Activated CD8-positive, alpha-beta T cell treated with anti-CD3 and anti-CD28 coated beads, Interleukin-2, amount 10 ng/mL, durations not matched to agents 7 days and 5 days (primary cell): ENCODE measurements around the gene ATRNL1. TPM values are rescaled to one million over a fixed set of nuclear protein-coding genes. Genes with fewer than 3 reads are reported as not detected.
"Not testable (repeated sequence)": the region's sequence is repeated elsewhere in the genome, so short reads cannot be mapped to it uniquely, and the experiment has no call there.

ENCODE experiments used
- ATAC-seq: fragments of 150-1000 bp; cut with Tn5 transposase; one replicate; pipeline ENCODE4 v1.10.0; 2021; ENCODE audit warnings: moderate library complexity
- CTCF ChIA-PET: fragments of 350-600 bp; sonication (Branson Sonifier 250); formaldehyde crosslinking; loops from one replicate; lab custom pipeline; 2021; ENCODE audit warnings: antibody characterized with exemption; lab: Charles Lee
- POLR2A ChIA-PET: fragments of 350-600 bp; sonication (Branson Sonifier 250); formaldehyde crosslinking; loops from one replicate; lab custom pipeline; 2021; ENCODE audit warnings: antibody characterized with exemption; lab: Charles Lee
- DNase-seq: peaks from one replicate; pipeline ENCODE4 v3.0.0-alpha.2; 2020
- H3K27ac Mint-ChIP-seq: one replicate; pipeline ENCODE4 v1.8.0; 2021; ENCODE audit warnings: mild to moderate bottlenecking, mixed read lengths
- H3K27me3 Mint-ChIP-seq: one replicate; pipeline ENCODE4 v1.8.0; 2021; ENCODE audit warnings: low read depth, mixed read lengths
- H3K36me3 Mint-ChIP-seq: one replicate; pipeline ENCODE4 v1.8.0; 2021; ENCODE audit warnings: low read depth, mixed read lengths
- H3K4me1 Mint-ChIP-seq: one replicate; pipeline ENCODE4 v1.8.0; 2021; ENCODE audit warnings: low read depth, mixed read lengths
- H3K4me3 Mint-ChIP-seq: one replicate; pipeline ENCODE4 v1.8.0; 2021; ENCODE audit warnings: mild to moderate bottlenecking, mixed read lengths
- H3K9me3 Mint-ChIP-seq: one replicate; pipeline ENCODE4 v1.8.0; 2022; ENCODE audit warnings: mixed read lengths; ENCODE audit not compliant: insufficient read depth
- total RNA-seq, 2 experiments: library from RNA; stranded (reverse); gene quantifications; one replicate each; pipeline ENCODE4 v1.2.3, GENCODE V29; 2021

ATRNL1 gene
- total RNA-seq, 2 experiments from 2014 or later, result not detected

DNA sequence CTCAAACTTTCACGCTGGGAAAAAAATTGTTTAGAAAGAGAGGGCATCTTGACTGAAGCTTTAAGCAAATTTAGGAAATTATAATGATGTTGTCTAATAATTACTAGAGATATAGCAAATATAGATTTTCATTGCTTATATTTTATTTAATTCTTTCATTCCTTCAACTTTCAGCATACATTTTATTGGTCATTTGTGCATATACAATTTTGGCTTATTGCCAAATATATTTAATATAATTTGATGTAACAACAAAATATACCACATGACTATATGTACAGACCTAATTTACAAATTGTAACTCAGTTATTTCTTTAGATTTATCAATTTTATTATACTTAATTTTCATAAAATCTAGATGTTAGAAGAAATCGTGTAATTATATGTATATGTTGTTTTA lies 390.1 kb downstream of the ATRNL1 start:
- no peak for DNase-seq
- Mint-ChIP-seq H3K4me3 (no peak overlapping the region), H3K36me3 (no peaks in the 10 kb centered on the region), H3K4me1 (no peaks in the 10 kb centered on the region), H3K27ac (no peak overlapping the region), H3K9me3 (no peaks in the 10 kb centered on the region), H3K27me3 (no peaks in the 10 kb centered on the region)
- CTCF ChIA-PET, result no interaction called here
- ATAC-seq, result no peak
- POLR2A ChIA-PET, result no interaction called here

DNA sequence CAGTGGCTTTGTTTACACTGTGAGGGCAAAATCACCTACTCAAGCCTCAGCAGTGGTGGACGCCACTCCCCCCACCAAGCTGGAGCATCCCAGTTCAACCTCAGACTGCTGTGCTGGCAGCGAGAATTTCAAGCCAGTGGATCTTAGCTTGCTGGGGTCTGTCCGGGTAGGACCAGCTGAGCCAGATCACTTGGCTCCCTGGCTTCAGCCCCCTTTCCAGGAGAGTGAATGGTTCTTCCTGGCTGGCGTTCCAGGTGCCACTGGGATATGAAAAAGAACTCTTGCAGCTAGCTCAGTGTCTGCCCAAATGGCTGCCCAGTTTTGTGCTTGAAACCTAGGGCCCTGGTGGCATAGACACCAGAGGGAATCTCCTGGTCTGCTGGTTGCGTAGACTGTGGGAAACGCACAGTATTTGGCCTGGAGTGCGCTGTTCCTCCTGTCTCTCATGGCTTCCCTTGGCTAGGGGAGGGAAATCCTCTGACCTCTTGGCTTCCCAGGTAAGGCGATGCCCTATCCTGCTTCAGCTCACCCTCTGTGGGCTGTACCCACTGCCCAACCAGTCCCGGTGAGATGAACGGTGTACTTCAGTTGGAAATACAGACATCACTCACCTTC lies 398.5 kb downstream of the ATRNL1 start:
- POLR2A ChIA-PET, result no interaction called here
- CTCF ChIA-PET, result no interaction called here
- Mint-ChIP-seq H3K4me1 (no peaks in the 10 kb centered on the region), H3K36me3 (no peaks in the 10 kb centered on the region), H3K4me3 (no peak overlapping the region), H3K9me3 (peaks cover 12% of the 10 kb centered on the region), H3K27me3 (no peaks in the 10 kb centered on the region), H3K27ac (no peak overlapping the region)
- no peak for ATAC-seq
- DNase-seq, result no peak

DNA sequence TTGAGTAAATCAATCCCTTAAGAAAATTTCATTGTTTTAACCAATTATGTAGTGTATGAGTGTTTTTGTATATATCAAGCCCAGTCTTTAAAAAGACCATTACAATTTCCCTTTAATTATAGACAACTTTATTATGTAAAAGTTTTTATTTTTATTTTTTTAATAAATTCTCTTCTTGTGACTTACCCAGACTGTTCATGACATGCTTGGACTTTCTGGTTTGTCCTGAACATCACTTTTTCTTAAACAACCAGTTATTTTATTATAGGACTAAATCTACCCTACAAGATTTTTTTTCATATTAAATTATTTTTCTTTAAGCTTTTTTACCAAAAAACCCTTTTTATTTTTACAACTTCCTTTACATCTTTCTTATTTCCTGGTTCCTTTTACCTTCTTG lies 410.4 kb downstream of the ATRNL1 start:
- Mint-ChIP-seq H3K4me1 (no peaks in the 10 kb centered on the region), H3K27me3 (no peaks in the 10 kb centered on the region), H3K36me3 (no peaks in the 10 kb centered on the region), H3K27ac (no peak overlapping the region), H3K4me3 (no peak overlapping the region), H3K9me3 (peaks cover 6% of the 10 kb centered on the region)
- ChIA-PET POLR2A (no interaction called here), CTCF (no interaction called here)
- DNase-seq, result no peak
- ATAC-seq, result no peak

DNA sequence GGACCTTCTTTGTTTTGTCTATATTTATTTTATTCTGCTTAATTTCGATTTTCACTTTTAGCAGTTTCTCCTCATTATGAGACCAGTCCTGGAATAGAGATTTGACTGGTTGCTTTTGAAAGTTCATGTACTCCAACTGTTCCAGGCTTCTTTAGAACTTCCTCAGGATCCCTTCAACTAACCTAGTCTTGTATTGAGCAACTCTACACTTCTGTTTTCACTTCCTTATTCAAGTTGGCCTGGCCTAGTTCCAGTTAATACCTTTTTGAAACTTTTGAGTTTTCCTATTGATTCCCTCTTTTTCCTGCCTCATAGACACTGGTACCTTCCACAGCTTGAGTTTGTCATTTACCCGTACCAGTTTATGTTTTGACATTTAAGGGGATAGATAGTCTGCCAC lies 421.7 kb downstream of the ATRNL1 start:
- no peaks in the 10 kb centered on the region for H3K4me1 Mint-ChIP-seq
- DNase-seq, result no peak
- peaks cover 7% of the 10 kb centered on the region for H3K9me3 Mint-ChIP-seq
- H3K27me3 Mint-ChIP-seq, result no peaks in the 10 kb centered on the region
- ChIA-PET CTCF (no interaction called here), POLR2A (no interaction called here)
- no peak overlapping the region for H3K4me3 Mint-ChIP-seq
- no peaks in the 10 kb centered on the region for H3K36me3 Mint-ChIP-seq
- H3K27ac Mint-ChIP-seq, result no peak overlapping the region
- ATAC-seq, result no peak

DNA sequence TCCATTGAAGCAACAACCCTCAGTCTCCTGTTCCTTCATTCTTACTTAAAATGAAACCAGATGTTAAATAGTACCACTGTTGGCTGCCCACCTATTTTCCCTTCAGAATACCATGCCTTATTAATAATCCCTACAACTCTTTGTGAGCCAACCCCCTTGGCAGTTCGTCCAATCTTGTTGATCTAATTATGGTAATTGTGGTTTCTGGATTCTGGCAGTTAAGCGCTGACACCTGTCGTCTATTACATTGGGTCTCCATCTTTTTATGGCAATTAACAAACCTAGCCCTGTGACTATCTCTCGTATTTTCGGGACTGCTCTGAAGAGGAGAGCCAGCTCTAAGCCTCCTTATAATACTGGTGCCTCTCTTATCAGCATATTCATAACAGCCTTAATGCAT lies 432.0 kb downstream of the ATRNL1 start:
- DNase-seq (no peak), ATAC-seq (no peak)
- no peaks in the 10 kb centered on the region for H3K36me3 Mint-ChIP-seq
- H3K27ac Mint-ChIP-seq, result no peak overlapping the region
- ChIA-PET CTCF (no interaction called here), POLR2A (no interaction called here)
- H3K4me3 Mint-ChIP-seq, result no peak overlapping the region
- H3K4me1 Mint-ChIP-seq, result no peaks in the 10 kb centered on the region
- peaks cover 3% of the 10 kb centered on the region for H3K9me3 Mint-ChIP-seq
- no peaks in the 10 kb centered on the region for H3K27me3 Mint-ChIP-seq

DNA sequence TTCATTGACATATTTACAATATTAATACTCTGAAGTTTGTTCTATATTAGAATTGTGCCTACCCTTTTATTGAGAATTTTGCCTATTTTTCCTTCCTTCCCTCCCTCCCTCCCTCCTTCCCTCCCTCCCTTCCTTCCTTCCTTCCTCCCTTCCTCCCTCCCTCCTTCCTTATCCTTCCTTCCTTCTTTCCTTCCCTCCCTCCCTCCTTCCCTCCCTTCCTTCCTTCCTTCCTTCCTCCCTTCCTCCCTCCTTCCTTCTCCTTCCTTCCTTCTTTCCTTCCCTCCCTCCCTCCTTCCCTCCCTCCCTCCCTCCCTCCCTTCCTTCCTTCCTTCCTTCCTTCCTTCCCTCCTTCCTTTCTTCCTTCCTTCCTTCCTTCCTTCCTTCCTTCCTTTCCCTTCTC lies 434.5 kb downstream of the ATRNL1 start:
- ATAC-seq, H3K4me3 Mint-ChIP-seq, DNase-seq, H3K4me1 Mint-ChIP-seq, H3K27me3 Mint-ChIP-seq, H3K27ac Mint-ChIP-seq, H3K9me3 Mint-ChIP-seq, H3K36me3 Mint-ChIP-seq, POLR2A ChIA-PET, CTCF ChIA-PET: not testable (repeated sequence)

DNA sequence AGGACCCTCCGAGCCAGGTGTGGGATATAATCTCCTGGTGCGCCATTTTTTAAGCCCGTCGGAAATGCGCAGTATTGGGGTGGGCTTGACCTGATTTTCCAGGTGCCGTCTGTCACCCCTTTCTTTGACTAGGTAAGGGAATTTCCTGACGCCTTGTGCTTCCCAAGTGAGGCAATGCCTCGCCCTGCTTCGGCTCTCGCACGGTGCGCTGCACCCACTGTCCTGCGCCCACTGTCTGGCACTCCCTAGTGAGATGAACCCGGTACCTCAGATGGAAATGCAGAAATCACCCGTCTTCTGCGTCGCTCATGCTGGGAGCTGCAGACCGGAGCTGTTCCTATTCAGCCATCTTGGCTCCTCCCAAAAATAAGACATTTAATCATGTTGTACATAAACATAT lies 443.2 kb downstream of the ATRNL1 start:
- H3K4me3 Mint-ChIP-seq, DNase-seq, POLR2A ChIA-PET, ATAC-seq, H3K4me1 Mint-ChIP-seq, H3K36me3 Mint-ChIP-seq, H3K9me3 Mint-ChIP-seq, H3K27ac Mint-ChIP-seq, H3K27me3 Mint-ChIP-seq, CTCF ChIA-PET: not testable (repeated sequence)

DNA sequence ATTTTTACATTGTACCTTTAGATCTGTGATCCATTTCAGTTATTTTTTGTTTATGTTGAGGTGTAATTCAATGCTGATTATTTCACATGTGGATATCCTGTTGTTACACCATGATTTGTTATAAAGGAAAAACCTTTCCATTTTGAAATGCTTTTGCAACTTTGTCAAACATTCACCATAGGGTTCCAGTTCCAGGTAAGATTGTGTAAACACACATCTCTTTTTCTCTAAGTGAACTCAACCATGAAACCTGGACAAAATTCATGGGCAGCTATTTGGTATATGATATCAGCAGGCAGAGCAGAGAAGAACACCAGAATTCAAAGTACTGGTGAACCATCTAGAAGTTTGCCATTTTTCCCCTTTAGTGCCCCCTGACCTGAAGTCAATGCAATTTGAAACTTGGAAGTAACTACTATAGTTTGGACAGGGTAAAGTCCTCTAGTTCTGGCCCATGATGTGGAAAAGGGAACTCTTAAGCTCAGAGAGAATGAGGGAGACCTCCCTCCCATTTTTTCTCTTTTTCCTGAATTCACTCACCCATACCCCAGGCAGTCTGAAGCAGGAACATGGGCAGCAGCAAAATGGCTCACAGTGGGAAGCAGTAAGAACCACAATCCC lies 446.1 kb downstream of the ATRNL1 start:
- H3K4me1 Mint-ChIP-seq, result no peaks in the 10 kb centered on the region
- ATAC-seq, result no peak
- CTCF ChIA-PET, result no interaction called here
- POLR2A ChIA-PET, result no interaction called here
- H3K36me3 Mint-ChIP-seq, result no peaks in the 10 kb centered on the region
- no peaks in the 10 kb centered on the region for H3K27me3 Mint-ChIP-seq
- H3K4me3 Mint-ChIP-seq, result no peak overlapping the region
- H3K27ac Mint-ChIP-seq, result no peak overlapping the region
- peaks cover 13% of the 10 kb centered on the region for H3K9me3 Mint-ChIP-seq
- DNase-seq, result no peak

DNA sequence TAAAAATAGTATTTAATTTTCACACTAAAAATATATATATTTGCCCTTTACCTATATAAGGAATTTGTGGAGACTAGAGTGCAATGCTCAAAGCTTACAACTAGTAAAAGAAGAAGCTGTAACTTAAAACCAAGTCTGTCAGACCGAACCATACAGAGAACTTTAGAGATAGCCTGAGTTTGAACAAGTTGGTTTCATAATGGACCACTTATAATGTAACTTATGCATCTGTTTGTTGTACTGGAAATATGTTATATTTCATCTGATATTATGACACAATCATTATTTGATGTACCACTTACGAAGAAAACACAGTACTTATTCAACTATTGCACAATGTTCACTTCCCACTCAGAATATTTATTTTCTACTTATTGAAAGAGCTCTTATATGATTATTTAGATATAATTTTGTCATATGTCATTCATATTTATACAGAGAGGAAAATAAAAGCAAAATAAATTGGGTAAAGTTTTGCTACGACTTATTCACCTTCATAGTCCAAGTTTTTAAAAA lies 462.8 kb downstream of the ATRNL1 start:
- Mint-ChIP-seq H3K4me3 (no peak overlapping the region), H3K4me1 (no peaks in the 10 kb centered on the region), H3K27ac (no peak overlapping the region), H3K9me3 (no peaks in the 10 kb centered on the region), H3K27me3 (no peaks in the 10 kb centered on the region), H3K36me3 (no peaks in the 10 kb centered on the region)
- CTCF ChIA-PET, result no interaction called here
- ATAC-seq, result no peak
- DNase-seq, result no peak
- POLR2A ChIA-PET, result no interaction called here

DNA sequence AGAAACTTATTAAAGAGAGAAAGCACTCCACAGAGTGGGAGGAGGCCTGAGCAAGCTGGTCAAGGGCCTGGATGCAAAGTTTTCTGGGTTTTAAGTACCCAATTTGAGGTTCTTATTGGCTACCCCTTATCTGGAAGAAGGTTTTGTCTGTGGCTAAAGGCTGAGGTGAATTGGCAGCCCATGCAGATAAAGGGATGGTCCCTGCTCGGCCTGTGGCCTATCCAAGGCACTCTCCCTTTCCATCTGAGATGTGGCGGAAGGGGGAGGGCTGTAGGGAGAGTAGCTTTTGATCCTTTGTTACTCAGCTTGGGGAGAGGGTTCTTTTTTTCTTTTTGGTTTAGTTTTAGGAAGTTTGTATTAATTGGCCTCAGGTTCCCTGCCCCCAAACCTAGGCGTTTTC lies 465.1 kb downstream of the ATRNL1 start:
- no peak for ATAC-seq
- Mint-ChIP-seq H3K4me3 (no peak overlapping the region), H3K27me3 (no peaks in the 10 kb centered on the region), H3K36me3 (no peaks in the 10 kb centered on the region), H3K27ac (no peak overlapping the region), H3K9me3 (no peaks in the 10 kb centered on the region), H3K4me1 (no peaks in the 10 kb centered on the region)
- ChIA-PET CTCF (no interaction called here), POLR2A (no interaction called here)
- DNase-seq, result no peak

DNA sequence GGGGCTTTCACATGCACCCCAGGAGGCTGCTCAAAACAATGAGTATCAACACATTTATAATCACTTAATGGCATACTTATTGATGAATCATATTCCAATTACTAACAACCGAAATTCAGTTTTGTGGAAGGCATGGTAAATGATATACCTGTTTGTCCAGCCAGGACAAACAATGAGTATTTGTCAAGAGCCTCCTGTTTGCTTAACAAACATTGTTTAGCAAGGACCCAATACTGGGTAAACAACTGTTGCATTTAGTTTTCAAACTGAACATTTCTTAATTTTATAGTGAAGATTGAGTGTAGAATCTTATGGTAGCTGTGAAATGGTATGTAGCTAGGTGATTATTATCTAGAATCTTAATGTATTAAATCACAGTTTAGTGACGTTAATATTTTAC lies 473.7 kb downstream of the ATRNL1 start:
- no peaks in the 10 kb centered on the region for H3K36me3 Mint-ChIP-seq
- ChIA-PET CTCF (no interaction called here), POLR2A (no interaction called here)
- no peak overlapping the region for H3K27ac Mint-ChIP-seq
- H3K9me3 Mint-ChIP-seq, result no peaks in the 10 kb centered on the region
- H3K27me3 Mint-ChIP-seq, result no peaks in the 10 kb centered on the region
- no peak overlapping the region for H3K4me3 Mint-ChIP-seq
- no peak for DNase-seq
- ATAC-seq, result no peak
- no peaks in the 10 kb centered on the region for H3K4me1 Mint-ChIP-seq

DNA sequence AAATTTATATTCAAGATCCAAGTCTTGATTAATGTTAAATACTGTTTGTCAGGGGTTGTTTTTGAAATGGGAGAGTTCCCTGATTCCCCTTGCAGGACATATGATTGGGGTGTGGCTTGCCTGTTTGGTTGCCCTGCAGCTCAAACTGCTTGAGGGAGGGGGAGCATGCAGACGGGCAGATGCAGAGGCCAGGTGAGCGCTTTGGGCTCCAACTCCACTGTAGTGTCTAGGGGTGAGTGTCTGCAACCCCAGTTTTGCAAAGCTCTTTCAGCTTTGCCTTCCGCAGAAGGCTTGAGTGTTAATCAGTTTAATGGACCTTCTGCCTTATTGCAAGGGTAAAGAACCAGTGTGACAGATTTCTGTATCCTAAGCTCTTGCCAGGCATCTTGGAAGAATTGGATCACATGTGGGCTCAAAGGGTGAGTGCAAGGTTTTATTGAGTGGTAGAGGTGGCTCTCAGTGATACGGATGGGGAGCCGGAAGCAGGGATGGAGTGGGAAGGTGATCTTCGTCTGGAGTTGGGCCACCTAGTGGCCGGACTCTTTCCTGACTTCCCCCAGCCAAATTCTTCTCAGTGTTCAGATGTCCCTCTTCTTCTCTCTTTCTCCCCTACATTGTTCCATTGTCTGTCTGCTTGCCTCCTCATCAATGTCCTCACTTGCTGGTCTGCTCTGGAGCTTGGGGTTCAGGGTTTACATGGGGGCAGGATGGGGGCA lies 479.7 kb downstream of the ATRNL1 start:
- no peak for ATAC-seq
- no peaks in the 10 kb centered on the region for H3K36me3 Mint-ChIP-seq
- ChIA-PET POLR2A (no interaction called here), CTCF (no interaction called here)
- no peaks in the 10 kb centered on the region for H3K9me3 Mint-ChIP-seq
- no peaks in the 10 kb centered on the region for H3K27me3 Mint-ChIP-seq
- H3K4me1 Mint-ChIP-seq, result no peaks in the 10 kb centered on the region
- no peak overlapping the region for H3K4me3 Mint-ChIP-seq
- DNase-seq, result no peak
- H3K27ac Mint-ChIP-seq, result no peak overlapping the region
